Motor neuron (in vitro differentiated cells): ENCODE data around the gene OTOR. TPM values are rescaled to one million over a fixed set of nuclear protein-coding genes. Genes with fewer than 3 reads are reported as not detected.
A peak's percentile ranks its signal among the peaks of the same experiment; 100 is the strongest.

Experiments
- ATAC-seq, 8 experiments: fragments of 200-7000 bp; cut with Tn5 transposase; replicated peaks in 6 of 8; 2 replicates each; pipeline ENCODE4 v1.8.0; 2021; ENCODE audit warnings: mild to moderate bottlenecking in 8 of 8, moderate library complexity in 8 of 8
- H3K27ac ChIP-seq, 2 donors: fragments of 250-450 bp; sonication (Bioruptor Pico); 2 replicates each; pipeline ENCODE4 v1.9.0; 2021; ENCODE audit warnings: antibody characterized with exemption in 2 of 2, mild to moderate bottlenecking in 2 of 2, moderate library complexity in 1 of 2
- H3K4me1 ChIP-seq, 2 donors: fragments of 250-450 bp; sonication (Bioruptor Pico); replicated peaks in 1 of 2; 2 replicates each; pipeline ENCODE4 v1.6.1; 2021; ENCODE audit warnings: antibody characterized with exemption in 2 of 2, mild to moderate bottlenecking in 2 of 2, moderate library complexity in 1 of 2
- H3K4me3 ChIP-seq, 5 donors: fragments of 250-450 bp; sonication (Bioruptor Pico); 2 replicates each; pipeline ENCODE4 v1.9.0; 2021; ENCODE audit warnings: antibody characterized with exemption in 5 of 5, mild to moderate bottlenecking in 5 of 5, moderate library complexity in 4 of 5
- WGBS, 10 experiments: fragments of 450-650 bp; shearing (Covaris generic); methylation state at CpG; one replicate each; pipeline ENCODE4 v1.0.0; 2022; 5-methylcytosine and 5-hydroxymethylcytosine counted together
- in situ Hi-C, 9 experiments: fragments of 400-800 bp; cut with MboI; loops; one replicate each; pipeline ENCODE4 v1.15.0; 2021; ENCODE audit warnings: low sequenced_read_pairs in 9 of 9, low pct_unique_long_range_greater_than_20kb in 2 of 9; ENCODE audit not compliant: unreplicated experiment in 9 of 9
- total RNA-seq, 8 experiments: library from RNA; unstranded; fragments of 300-600 nt; gene quantifications; 2 replicates each; pipeline versions ENCODE4 v1.2.3 to v1.2.4, GENCODE V29; 2022

The OTOR gene
- total RNA-seq, result under 1 TPM in 2 of 8 experiments, not detected in 6; 0.14 to 0.32 TPM

GRCh38 chr20:16748308-16748900 lies at the start of gene OTOR:
OTOR (plus strand) TSS chr20:16748358; CDS start chr20:16748402, 44 bp downstream.
- Histone ChIP-seq H3K4me3 (no peak within 1 kb of the TSS), H3K27ac (no peak within 1 kb of the TSS), H3K4me1 (no peaks in the 10 kb centered on the region)
- in situ Hi-C loops, result no loop called here
- no peak for ATAC-seq
- WGBS, 10 experiments, result 7 to 100% (median 75%) methylated on average over 1 to 5 of the region's 5 CpGs

- WGBS, 10 experiments, result 13 to 80% (median 47%) methylated on average over 1 to 4 of the region's 4 CpGs; no CpG with 5 or more reads in 4 of the 10 experiments
- peak in 5 of 8 experiments; percentile 40 to 86 (median 58) for ATAC-seq
- H3K27ac ChIP-seq, result no peak overlapping the region
- in situ Hi-C loops, result no loop called here
- H3K4me1 ChIP-seq, result peaks cover 0 to 5% of the 10 kb centered on the region in 2 donors
- H3K4me3 ChIP-seq, result no peak overlapping the region
These were observed 48.9 kb upstream of the OTOR start for GRCh38 chr20:16699293-16699692.

- peak in 1 of 8 experiments; percentile 65 for ATAC-seq
- WGBS, 10 experiments, result 14 to 100% (median 81%) methylated on average over 1 to 3 of the region's 3 CpGs; no CpG with 5 or more reads in 3 of the 10 experiments
- H3K27ac ChIP-seq, result no peak overlapping the region
- in situ Hi-C loops, result no loop called here
- H3K4me3 ChIP-seq, result no peak overlapping the region
- peaks cover 0 to 5% of the 10 kb centered on the region in 2 donors for H3K4me1 ChIP-seq
These were observed 46.9 kb upstream of the OTOR start for GRCh38 chr20:16701296-16701695.

GRCh38 chr20:16703570-16703969 lies 44.6 kb upstream of the OTOR start:
- peaks cover 0 to 5% of the 10 kb centered on the region in 2 donors for H3K4me1 ChIP-seq
- H3K27ac ChIP-seq, result no peak overlapping the region
- H3K4me3 ChIP-seq, result no peak overlapping the region
- WGBS, 10 experiments, result 30 to 100% (median 73%) methylated on average over 1 to 4 of the region's 4 CpGs
- ATAC-seq, result no peak
- in situ Hi-C loops, result no loop called here

- H3K4me1 ChIP-seq, result peaks cover 5 to 12% of the 10 kb centered on the region in 2 donors
- no peak overlapping the region for H3K27ac ChIP-seq
- H3K4me3 ChIP-seq, result no peak overlapping the region
- no peak for ATAC-seq
- in situ Hi-C loops, result no loop called here
- WGBS, 10 experiments, result 4 to 100% (median 60%) methylated on average over 1 to 3 of the region's 3 CpGs; no CpG with 5 or more reads in 3 of the 10 experiments
These were observed 40.5 kb upstream of the OTOR start for GRCh38 chr20:16707674-16708073.

- no peak overlapping the region for H3K4me3 ChIP-seq
- ATAC-seq, result peak in 2 of 8 experiments; percentile 80
- in situ Hi-C loops, result no loop called here
- no peak overlapping the region for H3K27ac ChIP-seq
- H3K4me1 ChIP-seq, result peaks cover 8 to 17% of the 10 kb centered on the region in 2 donors
These were observed 39.6 kb upstream of the OTOR start for GRCh38 chr20:16708602-16709001.

- Histone ChIP-seq H3K4me3 (no peak overlapping the region), H3K27ac (no peak overlapping the region), H3K4me1 (peaks cover 8 to 17% of the 10 kb centered on the region in 2 donors)
- ATAC-seq, result peak in 2 of 8 experiments; percentile 14
- in situ Hi-C loops, result no loop called here
These were observed 39.1 kb upstream of the OTOR start for GRCh38 chr20:16709017-16709416.

GRCh38 chr20:16710781-16711180 lies 37.4 kb upstream of the OTOR start:
- in situ Hi-C loops, result no loop called here
- ATAC-seq, result no peak
- 70 to 100% (median 100%) methylated on average over 2 to 3 of the region's 3 CpGs; no CpG with 5 or more reads in 5 of the 10 experiments for WGBS, 10 experiments
- peaks cover 15 to 28% of the 10 kb centered on the region in 2 donors for H3K4me1 ChIP-seq
- H3K27ac ChIP-seq, result no peak overlapping the region
- H3K4me3 ChIP-seq, result no peak overlapping the region

GRCh38 chr20:16711661-16712258 lies 36.4 kb upstream of the OTOR start:
- WGBS, 10 experiments, result 25 to 100% (median 72%) methylated on average over 1 to 4 of the region's 4 CpGs; no CpG with 5 or more reads in 1 of the 10 experiments
- ATAC-seq, result no peak
- Histone ChIP-seq H3K4me3 (no peak overlapping the region), H3K27ac (no peak overlapping the region), H3K4me1 (peaks cover 15 to 28% of the 10 kb centered on the region in 2 donors)
- in situ Hi-C loops, result no loop called here

GRCh38 chr20:16712511-16712947 lies 35.6 kb upstream of the OTOR start:
- no peak overlapping the region for H3K4me3 ChIP-seq
- WGBS, 10 experiments, result 20 to 100% (median 48%) methylated on average over 1 to 6 of the region's 6 CpGs; no CpG with 5 or more reads in 1 of the 10 experiments
- in situ Hi-C loops, result no loop called here
- H3K27ac ChIP-seq, result no peak overlapping the region
- H3K4me1 ChIP-seq, result peaks cover 15 to 28% of the 10 kb centered on the region in 2 donors
- ATAC-seq, result peak in 5 of 8 experiments; percentile 82 to 93 (median 84)

- peak in 1 of 8 experiments; percentile 48 for ATAC-seq
- H3K4me3 ChIP-seq, result no peak overlapping the region
- in situ Hi-C loops, result no loop called here
- H3K4me1 ChIP-seq, result peaks cover 15 to 28% of the 10 kb centered on the region in 2 donors
- H3K27ac ChIP-seq, result no peak overlapping the region
These were observed 35.1 kb upstream of the OTOR start for GRCh38 chr20:16713066-16713465.

- peak overlapping the region; percentile 38 to 45 for H3K27ac ChIP-seq
- no peak overlapping the region for H3K4me3 ChIP-seq
- peak in 1 of 8 experiments; percentile 37 for ATAC-seq
- in situ Hi-C loops, result no loop called here
- H3K4me1 ChIP-seq, result peaks cover 15 to 28% of the 10 kb centered on the region in 2 donors
- WGBS, 10 experiments, result 17 to 100% (median 68%) methylated on average over 1 to 5 of the region's 5 CpGs
These were observed 33.9 kb upstream of the OTOR start for GRCh38 chr20:16714242-16714641.

- ATAC-seq, result peak in 2 of 8 experiments; percentile 25 to 29
- H3K27ac ChIP-seq, result peak overlapping the region; percentile 38 to 45
- WGBS, 10 experiments, result 9 to 85% (median 65%) methylated on average over 2 to 4 of the region's 4 CpGs; no CpG with 5 or more reads in 2 of the 10 experiments
These were observed 33.4 kb upstream of the OTOR start for GRCh38 chr20:16714751-16715150.

More at GRCh38 chr20:16714751-16715150, 33.4 kb upstream of the OTOR start:
- in situ Hi-C loops, result no loop called here
- Histone ChIP-seq H3K4me3 (no peak overlapping the region), H3K4me1 (peaks cover 15 to 28% of the 10 kb centered on the region in 2 donors)
